Activated CD8-positive, alpha-beta memory T cell treated with anti-CD3 and anti-CD28 coated beads for 4 hours (primary cell): Measurements from ENCODE around the gene STX16.

Experiments
- DNase-seq, 2 donors: peaks; one replicate each; pipeline ENCODE4 v3.0.0-alpha.2; 2020; ENCODE audit warnings: low read depth in 2 of 2

Gene STX16

GRCh38 chr20:58650776-58651558 is at the start of gene STX16:
STX16 (plus strand) TSS chr20:58651283; CDS start chr20:58652007, 724 bp downstream.
- peak; percentile 71 to 75 for DNase-seq

DNA sequence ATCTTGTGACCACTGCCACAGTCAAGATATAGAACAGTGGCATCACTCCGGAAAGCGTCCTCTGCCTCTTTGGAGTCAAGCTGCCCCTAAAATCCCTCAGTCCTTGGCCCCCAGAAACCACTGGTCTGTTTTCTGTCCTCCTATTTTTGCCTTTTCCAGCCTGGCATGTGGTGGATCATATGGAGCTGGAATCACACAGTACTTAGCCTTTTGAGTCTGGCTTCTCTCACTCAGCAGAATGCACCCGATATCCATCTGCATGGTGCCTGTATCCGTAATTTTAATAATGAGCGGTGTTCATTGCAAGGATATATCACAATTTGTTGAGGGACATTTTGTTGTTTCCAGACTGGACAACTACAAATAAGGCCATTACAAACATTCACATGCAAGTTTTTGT is 49.0 kb upstream of the STX16 start:
- DNase-seq, result no peak

DNA sequence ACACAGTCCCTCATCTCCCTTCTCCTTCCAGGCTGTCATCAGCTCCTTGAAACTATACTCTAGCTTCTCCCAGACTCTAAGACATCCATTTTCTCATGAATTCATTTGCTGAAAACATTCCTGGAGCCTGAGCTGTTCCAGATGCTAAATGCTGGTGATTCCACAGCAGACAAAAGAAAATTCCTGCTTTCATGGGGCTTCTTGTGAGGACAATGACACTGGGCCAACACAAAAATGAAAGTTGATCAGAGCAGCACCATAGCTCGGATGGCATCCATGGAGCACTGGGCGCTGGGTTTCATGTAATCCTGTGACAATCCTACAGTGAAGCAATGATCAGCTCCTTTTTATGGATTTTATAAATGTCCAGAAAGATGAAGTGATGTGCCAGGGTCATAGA is 47.4 kb upstream of the STX16 start:
- DNase-seq, result no peak

- DNase-seq, result no peak
Observed at GRCh38 chr20:58604128-58604881, 46.8 kb upstream of the STX16 start.

- DNase-seq, result no peak
Observed at GRCh38 chr20:58605292-58606065, 45.6 kb upstream of the STX16 start.

- no peak for DNase-seq
Observed at GRCh38 chr20:58606184-58606583, 44.9 kb upstream of the STX16 start.

DNA sequence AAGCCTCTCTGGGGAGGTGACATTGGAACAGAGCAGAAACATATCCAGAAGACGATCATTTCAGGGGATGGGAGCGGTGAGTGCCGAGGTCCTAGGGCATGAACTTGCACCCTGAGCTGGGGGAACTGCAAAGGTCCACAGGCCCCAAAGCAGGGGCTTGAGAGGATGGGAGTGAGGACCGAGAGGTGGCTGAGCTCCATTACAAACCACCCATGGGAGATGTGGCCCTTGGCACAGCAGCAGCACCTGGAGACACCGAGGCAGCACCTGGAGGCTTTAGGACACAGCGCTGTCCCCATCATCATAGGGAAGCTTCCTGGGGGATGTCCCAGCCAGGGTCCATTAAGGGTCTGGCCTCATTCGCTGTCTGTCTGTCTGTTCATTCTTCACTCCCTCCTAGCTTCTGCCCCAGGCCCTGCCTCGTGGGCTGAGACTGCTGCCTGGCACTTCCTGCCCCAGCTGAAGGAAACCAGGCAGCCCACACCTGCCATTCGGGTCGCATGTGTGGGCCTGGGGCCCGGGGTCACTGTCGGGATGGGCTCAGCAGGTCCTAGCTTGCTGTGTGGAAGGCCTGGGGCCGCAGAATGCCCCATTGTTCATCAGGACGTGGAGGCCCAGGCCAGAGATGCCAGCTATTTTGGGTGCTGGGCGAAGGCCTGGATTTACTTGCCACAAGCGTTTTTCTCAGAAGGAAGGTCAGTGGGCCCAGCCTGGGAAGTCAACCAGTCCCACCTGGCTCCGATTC is 42.8 kb upstream of the STX16 start:
- DNase-seq, result no peak

GRCh38 chr20:58609026-58609425 is 42.1 kb upstream of the STX16 start:
- DNase-seq, result no peak

GRCh38 chr20:58610071-58610800 is 40.8 kb upstream of the STX16 start:
- DNase-seq, result no peak

DNA sequence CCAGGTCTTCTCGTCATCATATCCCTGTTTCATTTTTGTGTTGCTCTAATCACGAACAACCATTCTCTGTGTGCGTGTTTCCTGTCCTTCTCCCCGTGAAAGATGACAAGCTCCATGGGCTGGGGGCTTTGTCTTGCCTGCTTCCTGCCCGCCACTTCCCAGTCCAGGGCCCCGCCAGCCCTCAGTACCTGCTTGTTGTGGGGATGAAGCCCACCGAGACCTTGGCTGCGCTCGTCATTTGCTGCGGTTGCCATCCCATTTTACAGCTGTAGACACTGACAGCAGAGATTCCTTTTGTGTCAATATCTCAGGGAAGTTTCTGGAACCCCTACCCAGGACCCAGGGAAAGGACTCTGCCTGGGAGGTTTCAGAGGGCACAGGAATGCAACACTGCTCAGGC is 40.3 kb upstream of the STX16 start:
- no peak for DNase-seq

- no peak for DNase-seq
Observed at GRCh38 chr20:58611236-58612030, 39.6 kb upstream of the STX16 start.

- no peak for DNase-seq
Observed at GRCh38 chr20:58612121-58612691, 38.9 kb upstream of the STX16 start.

- no peak for DNase-seq
Observed at GRCh38 chr20:58613061-58613854, 37.8 kb upstream of the STX16 start.

DNA sequence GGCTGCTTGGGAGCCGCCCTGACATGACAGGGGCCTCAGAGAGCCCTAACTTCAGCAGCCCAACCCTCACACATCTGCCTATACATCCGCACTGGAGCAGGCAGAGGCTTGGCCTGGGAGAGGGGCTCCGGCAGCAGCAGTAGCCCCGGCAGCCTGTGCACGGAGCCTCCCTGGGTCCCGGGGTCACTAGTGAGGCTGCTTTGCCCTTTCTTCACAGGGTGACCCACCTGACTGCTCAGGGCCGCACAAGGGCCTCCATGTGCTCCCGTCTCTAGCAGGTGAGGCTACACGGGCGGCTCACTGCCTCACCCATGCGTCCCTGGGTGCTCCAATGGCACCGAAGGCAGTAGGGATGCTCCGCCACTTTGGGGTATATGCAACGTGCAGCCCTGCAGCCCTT is 36.7 kb upstream of the STX16 start:
- no peak for DNase-seq

GRCh38 chr20:58614984-58615760 is 35.9 kb upstream of the STX16 start:
- DNase-seq, result no peak

GRCh38 chr20:58616411-58616810 is 34.7 kb upstream of the STX16 start:
- no peak for DNase-seq

GRCh38 chr20:58617158-58617557 is 33.9 kb upstream of the STX16 start:
- no peak for DNase-seq
